Uterus (tissue), 2 donors: ENCODE data around the gene KIAA1217.

ENCODE experiments used
- CTCF ChIP-seq, 4 experiments: fragments of 200-600 bp in 2 of 4; fragments of 450-650 bp in 2 of 4; sonication (generic) in 2 of 4; IDR thresholded peaks; one replicate each; pipeline ENCODE4 v1.5.1; 2016 to 2019; ENCODE audit warnings: antibody characterized with exemption in 4 of 4, mild to moderate bottlenecking in 2 of 4, moderate library complexity in 1 of 4
- POLR2A ChIP-seq, 2 donors: fragments of 450-650 bp; IDR thresholded peaks; one replicate each; pipeline ENCODE4 v1.6.1; 2016; ENCODE audit warnings: antibody characterized with exemption in 2 of 2, mild to moderate bottlenecking in 1 of 2, moderate library complexity in 1 of 2

- TF ChIP-seq CTCF (IDR thresholded peaks at IDR 0.05) (no peak), POLR2A (IDR thresholded peaks at IDR 0.05) (no peak)
These were observed 464 bp downstream of the KIAA1217 start for GRCh38 chr10:24209432-24209771.
